ENCODE measurements around the gene GPRC5D. TPM values are rescaled to one million over a fixed set of nuclear protein-coding genes. Genes with fewer than 3 reads are reported as not detected.

GPRC5D gene
- total RNA-seq, 1 donor from 2014 or later: not detected

- DNase-seq (ENCODE audit: low spot score): no peak
- ATAC-seq: no peak
Measured at GRCh38 chr12:12909228-12909994, 42.6 kb downstream of the GPRC5D start.

- DNase-seq (ENCODE audit: low spot score): no peak
- ATAC-seq: no peak
Measured at GRCh38 chr12:12908711-12909110, 43.3 kb downstream of the GPRC5D start.

GRCh38 chr12:12908252-12908651 is 43.7 kb downstream of the GPRC5D start:
- ATAC-seq (no peak), DNase-seq (ENCODE audit: low spot score) (no peak)

- no peak for ATAC-seq
- no peak for DNase-seq (ENCODE audit: low spot score)
Measured at GRCh38 chr12:12907552-12907951, 44.4 kb downstream of the GPRC5D start.

- no peak for DNase-seq (ENCODE audit: low spot score)
- peak; percentile 27 for ATAC-seq
Measured at GRCh38 chr12:12903642-12904609, 48.0 kb downstream of the GPRC5D start.

GRCh38 chr12:12902036-12902435 is 49.9 kb downstream of the GPRC5D start:
- DNase-seq (ENCODE audit: low spot score) (no peak), ATAC-seq (no peak)

- DNase-seq (ENCODE audit: low spot score) (no peak), ATAC-seq (no peak)
Measured at GRCh38 chr12:12901158-12901791, 50.7 kb downstream of the GPRC5D start.

GRCh38 chr12:12900786-12901157 is 51.2 kb downstream of the GPRC5D start:
- no peak for ATAC-seq
- no peak for DNase-seq (ENCODE audit: low spot score)

- no peak for DNase-seq (ENCODE audit: low spot score)
- no peak for ATAC-seq
Measured at GRCh38 chr12:12899530-12900380, 52.2 kb downstream of the GPRC5D start.

GRCh38 chr12:12898911-12899511 is 53.0 kb downstream of the GPRC5D start:
- ATAC-seq: no peak
- no peak for DNase-seq (ENCODE audit: low spot score)

- DNase-seq (ENCODE audit: low spot score): no peak
- ATAC-seq: no peak
Measured at GRCh38 chr12:12898136-12898717, 53.7 kb downstream of the GPRC5D start.

- ATAC-seq (no peak), DNase-seq (ENCODE audit: low spot score) (no peak)
Measured at GRCh38 chr12:12897302-12897701, 54.7 kb downstream of the GPRC5D start.

GRCh38 chr12:12896260-12896659 is 55.7 kb downstream of the GPRC5D start:
- no peak for ATAC-seq

GRCh38 chr12:12893438-12893837 is 58.5 kb downstream of the GPRC5D start:
- DNase-seq (ENCODE audit: low spot score) (no peak), ATAC-seq (no peak)

More at GRCh38 chr12:12896260-12896659, 55.7 kb downstream of the GPRC5D start:
- DNase-seq (ENCODE audit: low spot score): no peak

GRCh38 chr12:12892681-12893141 is 59.3 kb downstream of the GPRC5D start:
- ATAC-seq: no peak

GRCh38 chr12:12891881-12892355 is 60.1 kb downstream of the GPRC5D start:
- no peak for DNase-seq (ENCODE audit: low spot score)
- ATAC-seq: no peak

More at GRCh38 chr12:12892681-12893141, 59.3 kb downstream of the GPRC5D start:
- DNase-seq (ENCODE audit: low spot score): no peak

GRCh38 chr12:12891080-12891880 is 60.7 kb downstream of the GPRC5D start, which contains the start of gene GPRC5A:
GPRC5A (plus strand) TSS chr12:12891562; CDS start chr12:12908250, 16,688 bp downstream.
- ATAC-seq: peak; percentile 66
- peak; percentile 51 for DNase-seq (ENCODE audit: low spot score)
